K562 (cell line): ENCODE measurements around the gene PPP1R10. TPM values are rescaled to one million over a fixed set of nuclear protein-coding genes. Genes with fewer than 3 reads are reported as not detected.
A peak's percentile ranks its signal among the peaks of the same experiment; 100 is the strongest.

Experiments
- ATAC-seq: fragments of 200-7000 bp; cut with Tn5 transposase; 3 replicates; pipeline ENCODE4 v1.9.1; 2020; ENCODE audit warnings: moderate library complexity
- BruUV-seq: library from RNA; stranded (reverse); fragments of 400-500 nt; replicated peaks from 2 replicates; lab custom pipeline; 2021; lab: Mats Ljungman, UMichigan
- CTCF ChIA-PET: fragments of 300-600 bp; formaldehyde crosslinking; extraction: SDS; loops from one replicate; lab custom pipeline; 2021; ENCODE audit warnings: low intra/inter-chr PET ratio; lab: Yijun Ruan, JAX
- POLR2A ChIA-PET: fragments of 300-600, 350-650 bp; sonication (Branson Sonifier 250); formaldehyde crosslinking; extraction: SDS; loops from one replicate; lab custom pipeline; 2021; ENCODE audit warnings: antibody characterized with exemption, inconsistent platforms; lab: Yijun Ruan, JAX
- DNase-seq, 4 experiments: peaks; one replicate each; pipeline versions ENCODE4 v3.0.0 to v3.0.0-alpha.2; 2011 to 2018; ENCODE audit warnings: low spot score in 3 of 4, mixed read lengths in 3 of 4; ENCODE audit errors: extremely low read depth in 1 of 4
- FAIRE-seq: peaks from 2 replicates; lab custom pipeline; 2011; peaks lifted over from hg19 to GRCh38; lab: Jason Lieb, UNC
- H2AFZ ChIP-seq: 2 replicates; pipeline ENCODE4 v1.6.0; 2011; ENCODE audit warnings: low read depth, low read length, control low read depth, inconsistent platforms
- H3K27ac ChIP-seq: fragments of 200-600 bp; 3 replicates; pipeline ENCODE4 v1.8.0; 2011; ENCODE audit warnings: low read depth, mild to moderate bottlenecking, control low read depth, inconsistent platforms, low read length, moderate library complexity, mixed read lengths; ENCODE audit errors: extremely low read depth
- H3K27me3 ChIP-seq, 2 experiments: fragments of 300-600 bp in 1 of 2; 2 replicates in 1 of 2; 3 replicates in 1 of 2; pipeline versions ENCODE4 v1.6.0 to v1.8.0; 2011; ENCODE audit warnings: inconsistent platforms in 2 of 2, low read length in 2 of 2, mild to moderate bottlenecking in 1 of 2, mixed read lengths in 1 of 2, moderate library complexity in 1 of 2; ENCODE audit not compliant: control insufficient read depth in 2 of 2, insufficient read depth in 2 of 2
- H3K36me3 ChIP-seq: fragments of 300-600 bp; 3 replicates; pipeline ENCODE4 v1.8.0; 2011; ENCODE audit warnings: mild to moderate bottlenecking, low read length, inconsistent platforms; ENCODE audit not compliant: control insufficient read depth, insufficient read depth
- H3K4me1 ChIP-seq, 2 experiments: fragments of 200-600 bp in 1 of 2; replicated peaks in 1 of 2; 2 replicates in 1 of 2; 3 replicates in 1 of 2; pipeline versions ENCODE4 v1.5.1 to v1.8.0; 2011; ENCODE audit warnings: inconsistent platforms in 2 of 2, low read length in 2 of 2, mild to moderate bottlenecking in 1 of 2, mixed read lengths in 1 of 2, moderate library complexity in 1 of 2; ENCODE audit not compliant: control insufficient read depth in 2 of 2, insufficient read depth in 2 of 2
- H3K4me2 ChIP-seq: 2 replicates; pipeline ENCODE4 v1.6.1; 2011; ENCODE audit warnings: low read length, control low read depth, inconsistent platforms, mixed read lengths; ENCODE audit not compliant: insufficient read depth
- H3K4me3 ChIP-seq: fragments of 200-600 bp; sonication (generic), shearing (Covaris generic); 2 replicates; pipeline ENCODE4 v1.5.1; 2016; ENCODE audit warnings: control low read depth, inconsistent platforms
- H3K79me2 ChIP-seq: fragments of 200-600 bp; 3 replicates; pipeline ENCODE4 v1.8.0; 2011; ENCODE audit warnings: low read length, inconsistent platforms; ENCODE audit not compliant: control insufficient read depth, insufficient read depth
- H3K9ac ChIP-seq, 2 experiments: 2 replicates each; pipeline versions ENCODE4 v1.6.0 to v1.6.1; 2011; ENCODE audit warnings: low read depth in 2 of 2, low read length in 2 of 2, control low read depth in 1 of 2, inconsistent platforms in 1 of 2, mild to moderate bottlenecking in 1 of 2, mixed read lengths in 1 of 2; ENCODE audit not compliant: insufficient read depth in 1 of 2
- H3K9me1 ChIP-seq: one replicate; pipeline ENCODE4 v1.6.0; 2011; ENCODE audit warnings: inconsistent platforms, mild to moderate bottlenecking, low read length, moderate library complexity; ENCODE audit not compliant: control insufficient read depth, insufficient read depth
- H3K9me3 ChIP-seq: replicated peaks from 2 replicates; pipeline ENCODE4 v1.5.1; 2011; ENCODE audit warnings: low read depth, low read length, inconsistent platforms; ENCODE audit not compliant: control insufficient read depth, insufficient read depth
- H4K20me1 ChIP-seq: replicated peaks from 2 replicates; pipeline ENCODE4 v1.6.1; 2011; ENCODE audit warnings: low read length, inconsistent platforms, mixed read lengths; ENCODE audit not compliant: control insufficient read depth, insufficient read depth
- CEBPG ChIP-seq, 3 experiments: fragments of 200-800 bp in 1 of 3; sonication (Bioruptor generic) in 1 of 3; sonication (generic) in 1 of 3; formaldehyde crosslinking in 1 of 3; IDR thresholded peaks in 2 of 3; conservative IDR thresholded peaks in 1 of 3; 2 replicates each; pipeline versions ENCODE4 v1.6.1 to v1.8.0; 2016 to 2022; ENCODE audit warnings: missing compliant biosample characterization in 2 of 3, missing genetic modification characterization in 2 of 3, mild to moderate bottlenecking in 1 of 3, missing genetic modification reagents in 1 of 3
- DMBX1 ChIP-seq: fragments of 250-450 bp; sonication (Bioruptor Pico); IDR thresholded peaks from 2 replicates; pipeline ENCODE4 v1.8.0; 2022; ENCODE audit warnings: inconsistent platforms, mild to moderate bottlenecking, moderate library complexity, borderline replicate concordance
- E2F4 ChIP-seq: sonication (generic); formaldehyde crosslinking; IDR thresholded peaks from 2 replicates; pipeline ENCODE4 v1.8.0; 2022; ENCODE audit warnings: mild to moderate bottlenecking, low read depth, missing genetic modification reagents
- FOXJ3 ChIP-seq: sonication (generic); formaldehyde crosslinking; IDR thresholded peaks from 2 replicates; pipeline ENCODE4 v1.4.0; 2020; ENCODE audit warnings: mild to moderate bottlenecking, missing genetic modification reagents
- JUN ChIP-seq, 2 experiments: sonication (generic) in 1 of 2; formaldehyde crosslinking in 1 of 2; IDR thresholded peaks; 2 replicates each; pipeline versions ENCODE4 v1.6.1 to v1.8.0; 2012 to 2022; ENCODE audit warnings: borderline replicate concordance in 2 of 2, mild to moderate bottlenecking in 2 of 2, improper control_type of control experiment in 1 of 2, low read depth in 1 of 2, low read length in 1 of 2, missing genetic modification reagents in 1 of 2
- KLF1 ChIP-seq: fragments of 450-650 bp; IDR thresholded peaks from 2 replicates; pipeline ENCODE4 v1.6.1; 2016; ENCODE audit warnings: missing genetic modification characterization, missing compliant biosample characterization
- MECOM ChIP-seq: fragments of 250-450 bp; sonication (Bioruptor Pico); IDR thresholded peaks from 2 replicates; pipeline ENCODE4 v1.8.0; 2022; ENCODE audit warnings: inconsistent platforms
- NFE2L1 ChIP-seq: fragments of 450-650 bp; IDR thresholded peaks from 2 replicates; pipeline ENCODE4 v1.6.1; 2016; ENCODE audit warnings: missing genetic modification characterization, low read depth, mild to moderate bottlenecking, missing compliant biosample characterization, moderate library complexity, borderline replicate concordance
- RBFOX2 ChIP-seq: fragments of 200-400 bp; formaldehyde crosslinking; IDR thresholded peaks from 2 replicates; pipeline ENCODE4 v1.6.1; 2017; ENCODE audit warnings: low read depth, mild to moderate bottlenecking, low read length, moderate library complexity
- SLC30A9 ChIP-seq: fragments of 250-450 bp; sonication (Bioruptor Pico); IDR thresholded peaks from 2 replicates; pipeline ENCODE4 v1.8.0; 2022; ENCODE audit warnings: mild to moderate bottlenecking, moderate library complexity
- ZBTB9 ChIP-seq: fragments of 450-650 bp; formaldehyde crosslinking; IDR thresholded peaks from 2 replicates; pipeline ENCODE4 v1.4.0; 2020; ENCODE audit warnings: mild to moderate bottlenecking, moderate library complexity
- WGBS: fragments of 100-300 bp; shearing (Covaris generic); methylation state at CpG from one replicate; pipeline ENCODE4 v1.1.6; 2016; ENCODE audit warnings: low coverage, mixed read lengths; ENCODE audit not compliant: insufficient coverage; ENCODE audit errors: missing lambda C conversion rate; 5-methylcytosine and 5-hydroxymethylcytosine counted together
- in situ Hi-C: fragments of 300-500 bp; cut with MboI; formaldehyde crosslinking; loops from 4 replicates; pipeline ENCODE4 v1.15.0; 2018; ENCODE audit warnings: inconsistent platforms, mixed read lengths
- intact Hi-C: fragments of 100-400 bp; cut with micrococcal nuclease; formaldehyde crosslinking; loops from 2 replicates; pipeline ENCODE4 v1.14.2; 2022
- polyA plus RNA-seq, 8 experiments: library from polyadenylated mRNA; depleted of rRNA in 4 of 8; stranded (reverse) in 5 of 8; unstranded in 3 of 8; fragments of >200 nt; fragmentation: Nextera tagmentation in 2 of 8; fragmentation: Illumina TruSeq in 1 of 8; extraction: Ambion mirVana in 2 of 8; extraction: Trizol in 1 of 8; gene quantifications; 2 replicates each; pipeline versions ENCODE4 v1.2.1 to v1.2.3, GENCODE V29; 2011 to 2014; ENCODE audit warnings: inconsistent platforms in 1 of 8, missing spikeins in 1 of 8
- total RNA-seq, 7 experiments: library from RNA; depleted of rRNA in 6 of 7; stranded (reverse); fragments of >200 nt in 6 of 7; fragmentation: Illumina TruSeq in 2 of 7; extraction: Trizol in 2 of 7; gene quantifications; 2 replicates each; pipeline versions ENCODE4 v1.2.1 to v1.2.3, GENCODE V29; 2011 to 2021; ENCODE audit warnings: low replicate concordance in 1 of 7
- TF ChIP-seq, protein P1 (sequence below): fragments of 450-650 bp; IDR thresholded peaks from 2 replicates; pipeline ENCODE4 v1.6.1; 2016; ENCODE audit warnings: borderline replicate concordance

The PPP1R10 gene
- total and polyA plus RNA-seq, 9 of the 15 experiments (the other 6 are each of a cell fraction or from before 2014, with no cell fraction given) = 14.1 to 65.5 (median 32.6) TPM

GRCh38 chr6:30613251-30614043, 3.6 kb downstream of the PPP1R10 start (continued):
- TF ChIP-seq E2F4 (CRISPR knock-in tag) = no peak
- TF ChIP-seq DMBX1 = 0 out of 2 replicates have a peak, but pooled peaks have one; percentile 5
- no peak for TF ChIP-seq JUN (IDR thresholded peaks at IDR 0.05; ENCODE audit: borderline replicate concordance, low read depth, low read length)
- TF ChIP-seq JUN (CRISPR knock-in tag; IDR thresholded peaks at IDR 0.05; ENCODE audit: borderline replicate concordance) = 0 out of 2 replicates have a peak, but pooled peaks have one; percentile 68
- 0 out of 2 replicates have a peak, but pooled peaks have one; percentile 15 for TF ChIP-seq RBFOX2
- TF ChIP-seq FOXJ3 = no peak
- no peak for TF ChIP-seq MECOM (CRISPR knock-in tag)

DNA sequence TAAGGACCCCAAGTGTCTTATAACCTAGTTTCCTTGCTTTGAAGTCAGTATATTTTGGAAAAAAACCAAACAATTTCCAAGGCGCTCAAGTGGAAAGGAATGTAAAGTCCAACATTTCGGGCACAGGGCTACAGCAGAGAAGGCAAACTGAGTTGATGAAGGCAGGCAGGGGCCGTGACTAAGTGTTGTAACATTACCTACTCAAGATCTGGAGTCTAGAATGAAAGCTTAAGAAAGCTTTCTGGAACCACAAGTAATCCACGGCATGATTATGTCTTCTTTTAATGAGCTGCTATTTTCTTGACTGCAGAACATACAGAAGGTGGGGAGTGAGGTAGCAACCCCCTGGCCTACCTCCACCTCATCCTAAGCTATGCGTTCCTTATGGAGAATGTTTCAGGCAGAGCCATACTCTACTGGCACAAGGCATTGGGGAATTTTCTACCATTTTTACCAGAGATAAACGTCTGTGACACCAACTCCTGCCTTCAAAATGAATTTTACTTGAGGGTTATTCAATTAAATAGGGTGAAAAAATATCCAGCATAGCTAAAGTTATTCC, 4.3 kb downstream of the PPP1R10 start:
- no peak overlapping the region for H2AFZ ChIP-seq
- POLR2A ChIA-PET = interaction anchor here (0.8 to 4.8 kb wide), 27 partner anchors 12 to 202 kb away, joined by 3 to 310 read pairs (median 6); partner anchors contain the start of genes ABCF1, ATAT1, C6orf136 and DHX16
- H3K9me3 ChIP-seq = no peaks in the 10 kb centered on the region
- FAIRE-seq (no peak), DNase-seq (peak in 1 of 4 experiments; percentile 43), ATAC-seq (no peak)
- H3K9me1 ChIP-seq = no peaks in the 10 kb centered on the region
- peaks cover 75% of the 10 kb centered on the region for H3K79me2 ChIP-seq
- BruUV-seq = no TSS peak
- H3K9ac ChIP-seq = peak overlapping the region in 1 of 2 experiments; percentile 99; a peak in 1 of 4 replicates
- peaks cover 0 to 21% of the 10 kb centered on the region in 2 experiments; a peak in 3 of 5 replicates for H3K4me1 ChIP-seq
- H3K27me3 ChIP-seq = no peaks in the 10 kb centered on the region
- intact Hi-C loops (no loop called here), in situ Hi-C loops (no loop called here)
- CTCF ChIA-PET = no interaction called here
- no peak overlapping the region for H3K4me3 ChIP-seq
- 59% methylated on average over 6 of the region's 6 CpGs for WGBS
- peaks cover 79% of the 10 kb centered on the region for H3K36me3 ChIP-seq
- H3K27ac ChIP-seq = peak overlapping the region; percentile 95; the same call in 1 of the 3 replicates
- H3K4me2 ChIP-seq = 0 out of 2 replicates have a peak overlapping the region, but pooled peaks have one; percentile 2
- H4K20me1 ChIP-seq = peaks cover 8% of the 10 kb centered on the region; the same call in 1 of the 2 replicates
- TF ChIP-seq SLC30A9 (CRISPR knock-in tag) = no peak
- no peak for TF ChIP-seq NFE2L1 (tag)
- TF ChIP-seq KLF1 (tag) = no peak
- TF ChIP-seq, protein P1, sequence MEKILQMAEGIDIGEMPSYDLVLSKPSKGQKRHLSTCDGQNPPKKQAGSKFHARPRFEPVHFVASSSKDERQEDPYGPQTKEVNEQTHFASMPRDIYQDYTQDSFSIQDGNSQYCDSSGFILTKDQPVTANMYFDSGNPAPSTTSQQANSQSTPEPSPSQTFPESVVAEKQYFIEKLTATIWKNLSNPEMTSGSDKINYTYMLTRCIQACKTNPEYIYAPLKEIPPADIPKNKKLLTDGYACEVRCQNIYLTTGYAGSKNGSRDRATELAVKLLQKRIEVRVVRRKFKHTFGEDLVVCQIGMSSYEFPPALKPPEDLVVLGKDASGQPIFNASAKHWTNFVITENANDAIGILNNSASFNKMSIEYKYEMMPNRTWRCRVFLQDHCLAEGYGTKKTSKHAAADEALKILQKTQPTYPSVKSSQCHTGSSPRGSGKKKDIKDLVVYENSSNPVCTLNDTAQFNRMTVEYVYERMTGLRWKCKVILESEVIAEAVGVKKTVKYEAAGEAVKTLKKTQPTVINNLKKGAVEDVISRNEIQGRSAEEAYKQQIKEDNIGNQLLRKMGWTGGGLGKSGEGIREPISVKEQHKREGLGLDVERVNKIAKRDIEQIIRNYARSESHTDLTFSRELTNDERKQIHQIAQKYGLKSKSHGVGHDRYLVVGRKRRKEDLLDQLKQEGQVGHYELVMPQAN = no peak
- TF ChIP-seq ZBTB9 (CRISPR knock-in tag) = no peak
- no peak for TF ChIP-seq CEBPG (CRISPR knock-in tag; IDR thresholded peaks at IDR 0.05)
- TF ChIP-seq CEBPG (tag; conservative IDR thresholded peaks at IDR 0.05 in 1 of 2, IDR thresholded peaks at IDR 0.05 in 1 of 2) = no peak
